ENCODE results near the gene LGALS9C.
"Not testable (repeated sequence)": the region's sequence is repeated elsewhere in the genome, so short reads cannot be mapped to it uniquely, and the experiment has no call there.

Gene LGALS9C

GRCh38 chr17:18478977-18479595, 2.5 kb downstream of the LGALS9C start:
- DNase-seq: not testable (repeated sequence)

- DNase-seq: not testable (repeated sequence)
Measured at GRCh38 chr17:18481775-18482174, 5.2 kb downstream of the LGALS9C start.

- not testable (repeated sequence) for DNase-seq
Measured at GRCh38 chr17:18485936-18486464, 9.4 kb downstream of the LGALS9C start.

GRCh38 chr17:18487633-18488032, 11.0 kb downstream of the LGALS9C start:
- DNase-seq: not testable (repeated sequence)

GRCh38 chr17:18488622-18489021, 12.0 kb downstream of the LGALS9C start:
- not testable (repeated sequence) for DNase-seq

- DNase-seq: not testable (repeated sequence)
Measured at GRCh38 chr17:18490016-18490415, 13.4 kb downstream of the LGALS9C start.

- not testable (repeated sequence) for DNase-seq
Measured at GRCh38 chr17:18492712-18493480, 16.3 kb downstream of the LGALS9C start.

GRCh38 chr17:18494250-18494768, 17.7 kb downstream of the LGALS9C start:
- not testable (repeated sequence) for DNase-seq

- DNase-seq: not testable (repeated sequence)
Measured at GRCh38 chr17:18497044-18497443, 20.5 kb downstream of the LGALS9C start.

- DNase-seq: not testable (repeated sequence)
Measured at GRCh38 chr17:18499100-18499499, 22.5 kb downstream of the LGALS9C start.

- not testable (repeated sequence) for DNase-seq
Measured at GRCh38 chr17:18499756-18500155, 23.2 kb downstream of the LGALS9C start.

- not testable (repeated sequence) for DNase-seq
Measured at GRCh38 chr17:18500281-18500680, 23.7 kb downstream of the LGALS9C start.

- DNase-seq: not testable (repeated sequence)
Measured at GRCh38 chr17:18500816-18501215, 24.2 kb downstream of the LGALS9C start.

- not testable (repeated sequence) for DNase-seq
Measured at GRCh38 chr17:18503221-18503620, 26.6 kb downstream of the LGALS9C start.

- not testable (repeated sequence) for DNase-seq
Measured at GRCh38 chr17:18507729-18508128, 31.1 kb downstream of the LGALS9C start.

GRCh38 chr17:18508667-18509066, 32.1 kb downstream of the LGALS9C start:
- DNase-seq: not testable (repeated sequence)

GRCh38 chr17:18521100-18521499, 44.5 kb downstream of the LGALS9C start:
- DNase-seq: not testable (repeated sequence)

GRCh38 chr17:18525015-18525414, 48.4 kb downstream of the LGALS9C start:
- DNase-seq: not testable (repeated sequence)

GRCh38 chr17:18526168-18526800, 49.7 kb downstream of the LGALS9C start:
- DNase-seq: not testable (repeated sequence)

GRCh38 chr17:18527354-18527753, 50.8 kb downstream of the LGALS9C start:
- not testable (repeated sequence) for DNase-seq

- DNase-seq: not testable (repeated sequence)
Measured at GRCh38 chr17:18528435-18528834, 51.8 kb downstream of the LGALS9C start.

- not testable (repeated sequence) for DNase-seq
Measured at GRCh38 chr17:18528899-18529500, 52.4 kb downstream of the LGALS9C start.

- not testable (repeated sequence) for DNase-seq
Measured at GRCh38 chr17:18530405-18530804, 53.8 kb downstream of the LGALS9C start.

All from NCI-H1436 treated with DMSO at 0.1 percent for 48 hours (cell line).